WTC11 (cell line): ENCODE results near the gene FBXL12. TPM values are rescaled to one million over a fixed set of nuclear protein-coding genes. Genes with fewer than 3 reads are reported as not detected.
A peak's percentile ranks its signal among the peaks of the same experiment; 100 is the strongest.

Experiments
- ATF1 ChIP-seq: sonication (generic); formaldehyde crosslinking; IDR thresholded peaks from 2 replicates; pipeline ENCODE4 v1.8.1; 2023; ENCODE audit warnings: mild to moderate bottlenecking, moderate library complexity, missing genetic modification reagents
- CREM ChIP-seq: sonication (generic); formaldehyde crosslinking; IDR thresholded peaks from 2 replicates; pipeline ENCODE4 v1.8.1; 2022; ENCODE audit warnings: mild to moderate bottlenecking, missing genetic modification reagents, moderate library complexity
- ESRRA ChIP-seq: sonication (generic); formaldehyde crosslinking; IDR thresholded peaks from 2 replicates; pipeline ENCODE4 v1.8.1; 2022; ENCODE audit warnings: mild to moderate bottlenecking, missing genetic modification reagents, borderline replicate concordance
- GRHL2 ChIP-seq: fragments of 250-450 bp; sonication (Bioruptor Pico); IDR thresholded peaks from 2 replicates; pipeline ENCODE4 v1.8.0; 2022; ENCODE audit warnings: mild to moderate bottlenecking, moderate library complexity; ENCODE audit not compliant: insufficient replicate concordance, severe bottlenecking
- JUN ChIP-seq: sonication (generic); formaldehyde crosslinking; IDR thresholded peaks from 2 replicates; pipeline ENCODE4 v1.8.0; 2023; ENCODE audit warnings: mild to moderate bottlenecking, missing genetic modification reagents
- MXD4 ChIP-seq: fragments of 250-450 bp; sonication (Bioruptor Pico); IDR thresholded peaks from 2 replicates; pipeline ENCODE4 v1.8.0; 2021; ENCODE audit warnings: mild to moderate bottlenecking, moderate library complexity, borderline replicate concordance
- NR1H2 ChIP-seq: sonication (generic); formaldehyde crosslinking; IDR thresholded peaks from 2 replicates; pipeline ENCODE4 v1.9.0; 2021; ENCODE audit warnings: mild to moderate bottlenecking, moderate library complexity, missing genetic modification reagents
- NR3C1 ChIP-seq: sonication (generic); formaldehyde crosslinking; conservative IDR thresholded peaks from 2 replicates; pipeline ENCODE4 v1.8.1; 2023; ENCODE audit warnings: low read depth, mild to moderate bottlenecking, missing genetic modification reagents
- RELA ChIP-seq: sonication (generic); formaldehyde crosslinking; IDR thresholded peaks from 2 replicates; pipeline ENCODE4 v1.8.1; 2022; ENCODE audit warnings: missing genetic modification reagents, mild to moderate bottlenecking, borderline replicate concordance
- SMAD3 ChIP-seq: sonication (generic); formaldehyde crosslinking; IDR thresholded peaks from 2 replicates; pipeline ENCODE4 v1.8.0; 2022; ENCODE audit warnings: missing genetic modification reagents, mild to moderate bottlenecking, borderline replicate concordance
- SMAD4 ChIP-seq: sonication (generic); formaldehyde crosslinking; IDR thresholded peaks from 2 replicates; pipeline ENCODE4 v1.8.0; 2022; ENCODE audit warnings: mild to moderate bottlenecking, missing genetic modification reagents
- TEAD1 ChIP-seq: sonication (generic); formaldehyde crosslinking; IDR thresholded peaks from 2 replicates; pipeline ENCODE4 v1.8.0; 2022; ENCODE audit warnings: mild to moderate bottlenecking, missing genetic modification reagents
- TEAD4 ChIP-seq: sonication (generic); formaldehyde crosslinking; IDR thresholded peaks from 2 replicates; pipeline ENCODE4 v1.8.0; 2022; ENCODE audit warnings: mild to moderate bottlenecking, missing genetic modification reagents
- TP53 ChIP-seq: sonication (generic); formaldehyde crosslinking; IDR thresholded peaks from 2 replicates; pipeline ENCODE4 v1.8.1; 2023; ENCODE audit warnings: mild to moderate bottlenecking, missing genetic modification reagents
- ZNF138 ChIP-seq: sonication (generic); formaldehyde crosslinking; conservative IDR thresholded peaks from 2 replicates; pipeline ENCODE4 v1.8.1; 2022; ENCODE audit warnings: mild to moderate bottlenecking, moderate library complexity, missing genetic modification reagents
- ZNF396 ChIP-seq: fragments of 250-450 bp; sonication (Bioruptor Pico); IDR thresholded peaks from 2 replicates; pipeline ENCODE4 v1.8.0; 2021; ENCODE audit warnings: mild to moderate bottlenecking, moderate library complexity, borderline replicate concordance
- total RNA-seq: library from RNA; stranded (reverse); gene quantifications from 3 replicates; pipeline ENCODE4 v1.2.3, GENCODE V29; 2021
- TF ChIP-seq, protein P1 (sequence below): sonication (generic); formaldehyde crosslinking; IDR thresholded peaks from 2 replicates; pipeline ENCODE4 v1.8.1; 2023; ENCODE audit warnings: mild to moderate bottlenecking, missing genetic modification reagents
- TF ChIP-seq, protein P2 (sequence below): sonication (generic); formaldehyde crosslinking; IDR thresholded peaks from 2 replicates; pipeline ENCODE4 v1.8.1; 2022; ENCODE audit warnings: low read depth, missing genetic modification reagents, borderline replicate concordance
- TF ChIP-seq, protein P3 (sequence below): sonication (generic); formaldehyde crosslinking; IDR thresholded peaks from 2 replicates; pipeline ENCODE4 v1.8.0; 2022; ENCODE audit warnings: missing genetic modification reagents
- TF ChIP-seq, protein P4 (sequence below): sonication (generic); formaldehyde crosslinking; IDR thresholded peaks from 2 replicates; pipeline ENCODE4 v1.8.1; 2022; ENCODE audit warnings: mild to moderate bottlenecking, missing genetic modification reagents, moderate library complexity, borderline replicate concordance
- TF ChIP-seq, protein P5 (sequence below): fragments of 250-450 bp; sonication (Bioruptor Pico); conservative IDR thresholded peaks from 2 replicates; pipeline ENCODE4 v1.9.0; 2021; ENCODE audit warnings: mild to moderate bottlenecking
- TF ChIP-seq, protein P6 (sequence below): sonication (generic); formaldehyde crosslinking; IDR thresholded peaks from 2 replicates; pipeline ENCODE4 v1.8.1; 2023; ENCODE audit warnings: mild to moderate bottlenecking, missing genetic modification reagents
- TF ChIP-seq, protein P7 (sequence below): sonication (generic); formaldehyde crosslinking; IDR thresholded peaks from 2 replicates; pipeline ENCODE4 v1.8.0; 2022; ENCODE audit warnings: mild to moderate bottlenecking, missing genetic modification reagents
- TF ChIP-seq, protein P8 (sequence below): sonication (generic); formaldehyde crosslinking; IDR thresholded peaks from 2 replicates; pipeline ENCODE4 v1.8.1; 2022; ENCODE audit warnings: mild to moderate bottlenecking, moderate library complexity, missing genetic modification reagents

The FBXL12 gene
- total RNA-seq, 1 experiment from 2014 or later = 37.6 TPM

DNA sequence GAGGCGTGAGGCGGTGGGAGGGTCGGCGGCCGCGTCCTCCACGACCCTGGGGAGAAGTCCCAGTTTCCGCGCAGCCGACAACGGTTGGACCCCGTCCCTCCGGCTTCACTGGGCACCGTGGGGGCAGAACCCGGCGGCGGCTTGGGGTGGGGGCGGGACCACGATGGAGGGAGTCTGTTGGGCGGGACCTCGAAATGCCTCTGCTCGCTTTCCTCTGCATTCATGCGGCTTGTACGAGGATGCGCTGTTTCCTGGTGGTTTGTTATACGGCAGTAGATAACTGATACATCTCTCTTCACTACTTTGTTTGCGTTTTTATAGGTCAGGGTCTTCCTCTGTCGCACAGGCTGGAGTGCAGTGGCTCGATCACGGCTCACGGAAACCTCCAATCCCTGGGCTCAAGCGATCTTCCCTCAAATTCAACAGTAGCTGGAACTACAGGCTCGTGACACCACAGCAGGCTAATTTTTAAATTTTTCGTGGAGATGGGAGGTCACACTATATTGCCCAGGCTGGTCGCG lies 25.7 kb downstream of the FBXL12 start (continued):
- TF ChIP-seq CREM (CRISPR knock-in tag) (0 out of 2 replicates have a peak, but pooled peaks have one; percentile 1), GRHL2 (CRISPR knock-in tag) (no peak), ATF1 (CRISPR knock-in tag) (no peak), NR3C1 (0 out of 2 replicates have a peak, but pooled peaks have one; percentile 9), ZNF138 (CRISPR knock-in tag) (no peak), TEAD4 (CRISPR knock-in tag) (no peak), JUN (CRISPR knock-in tag) (0 out of 2 replicates have a peak, but pooled peaks have one; percentile 29), SMAD3 (CRISPR knock-in tag) (0 out of 2 replicates have a peak, but pooled peaks have one; percentile 11), SMAD4 (CRISPR knock-in tag) (no peak), TP53 (CRISPR knock-in tag) (0 out of 2 replicates have a peak, but pooled peaks have one; percentile 28), ESRRA (no peak; the same call in 1 of the 2 replicates), MXD4 (CRISPR knock-in tag) (no peak), NR1H2 (CRISPR knock-in tag) (no peak), TEAD1 (CRISPR knock-in tag) (0 out of 2 replicates have a peak, but pooled peaks have one; percentile 1), ZNF396 (CRISPR knock-in tag) (no peak), RELA (CRISPR knock-in tag) (0 out of 2 replicates have a peak, but pooled peaks have one; percentile 10)
- TF ChIP-seq, protein P1, sequence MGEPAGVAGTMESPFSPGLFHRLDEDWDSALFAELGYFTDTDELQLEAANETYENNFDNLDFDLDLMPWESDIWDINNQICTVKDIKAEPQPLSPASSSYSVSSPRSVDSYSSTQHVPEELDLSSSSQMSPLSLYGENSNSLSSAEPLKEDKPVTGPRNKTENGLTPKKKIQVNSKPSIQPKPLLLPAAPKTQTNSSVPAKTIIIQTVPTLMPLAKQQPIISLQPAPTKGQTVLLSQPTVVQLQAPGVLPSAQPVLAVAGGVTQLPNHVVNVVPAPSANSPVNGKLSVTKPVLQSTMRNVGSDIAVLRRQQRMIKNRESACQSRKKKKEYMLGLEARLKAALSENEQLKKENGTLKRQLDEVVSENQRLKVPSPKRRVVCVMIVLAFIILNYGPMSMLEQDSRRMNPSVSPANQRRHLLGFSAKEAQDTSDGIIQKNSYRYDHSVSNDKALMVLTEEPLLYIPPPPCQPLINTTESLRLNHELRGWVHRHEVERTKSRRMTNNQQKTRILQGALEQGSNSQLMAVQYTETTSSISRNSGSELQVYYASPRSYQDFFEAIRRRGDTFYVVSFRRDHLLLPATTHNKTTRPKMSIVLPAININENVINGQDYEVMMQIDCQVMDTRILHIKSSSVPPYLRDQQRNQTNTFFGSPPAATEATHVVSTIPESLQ (CRISPR knock-in tag) = no peak
- TF ChIP-seq, protein P2, sequence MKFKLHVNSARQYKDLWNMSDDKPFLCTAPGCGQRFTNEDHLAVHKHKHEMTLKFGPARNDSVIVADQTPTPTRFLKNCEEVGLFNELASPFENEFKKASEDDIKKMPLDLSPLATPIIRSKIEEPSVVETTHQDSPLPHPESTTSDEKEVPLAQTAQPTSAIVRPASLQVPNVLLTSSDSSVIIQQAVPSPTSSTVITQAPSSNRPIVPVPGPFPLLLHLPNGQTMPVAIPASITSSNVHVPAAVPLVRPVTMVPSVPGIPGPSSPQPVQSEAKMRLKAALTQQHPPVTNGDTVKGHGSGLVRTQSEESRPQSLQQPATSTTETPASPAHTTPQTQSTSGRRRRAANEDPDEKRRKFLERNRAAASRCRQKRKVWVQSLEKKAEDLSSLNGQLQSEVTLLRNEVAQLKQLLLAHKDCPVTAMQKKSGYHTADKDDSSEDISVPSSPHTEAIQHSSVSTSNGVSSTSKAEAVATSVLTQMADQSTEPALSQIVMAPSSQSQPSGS = no peak
- TF ChIP-seq, protein P3, sequence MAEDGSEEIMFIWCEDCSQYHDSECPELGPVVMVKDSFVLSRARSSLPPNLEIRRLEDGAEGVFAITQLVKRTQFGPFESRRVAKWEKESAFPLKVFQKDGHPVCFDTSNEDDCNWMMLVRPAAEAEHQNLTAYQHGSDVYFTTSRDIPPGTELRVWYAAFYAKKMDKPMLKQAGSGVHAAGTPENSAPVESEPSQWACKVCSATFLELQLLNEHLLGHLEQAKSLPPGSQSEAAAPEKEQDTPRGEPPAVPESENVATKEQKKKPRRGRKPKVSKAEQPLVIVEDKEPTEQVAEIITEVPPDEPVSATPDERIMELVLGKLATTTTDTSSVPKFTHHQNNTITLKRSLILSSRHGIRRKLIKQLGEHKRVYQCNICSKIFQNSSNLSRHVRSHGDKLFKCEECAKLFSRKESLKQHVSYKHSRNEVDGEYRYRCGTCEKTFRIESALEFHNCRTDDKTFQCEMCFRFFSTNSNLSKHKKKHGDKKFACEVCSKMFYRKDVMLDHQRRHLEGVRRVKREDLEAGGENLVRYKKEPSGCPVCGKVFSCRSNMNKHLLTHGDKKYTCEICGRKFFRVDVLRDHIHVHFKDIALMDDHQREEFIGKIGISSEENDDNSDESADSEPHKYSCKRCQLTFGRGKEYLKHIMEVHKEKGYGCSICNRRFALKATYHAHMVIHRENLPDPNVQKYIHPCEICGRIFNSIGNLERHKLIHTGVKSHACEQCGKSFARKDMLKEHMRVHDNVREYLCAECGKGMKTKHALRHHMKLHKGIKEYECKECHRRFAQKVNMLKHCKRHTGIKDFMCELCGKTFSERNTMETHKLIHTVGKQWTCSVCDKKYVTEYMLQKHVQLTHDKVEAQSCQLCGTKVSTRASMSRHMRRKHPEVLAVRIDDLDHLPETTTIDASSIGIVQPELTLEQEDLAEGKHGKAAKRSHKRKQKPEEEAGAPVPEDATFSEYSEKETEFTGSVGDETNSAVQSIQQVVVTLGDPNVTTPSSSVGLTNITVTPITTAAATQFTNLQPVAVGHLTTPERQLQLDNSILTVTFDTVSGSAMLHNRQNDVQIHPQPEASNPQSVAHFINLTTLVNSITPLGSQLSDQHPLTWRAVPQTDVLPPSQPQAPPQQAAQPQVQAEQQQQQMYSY (CRISPR knock-in tag) = no peak
- TF ChIP-seq, protein P4, sequence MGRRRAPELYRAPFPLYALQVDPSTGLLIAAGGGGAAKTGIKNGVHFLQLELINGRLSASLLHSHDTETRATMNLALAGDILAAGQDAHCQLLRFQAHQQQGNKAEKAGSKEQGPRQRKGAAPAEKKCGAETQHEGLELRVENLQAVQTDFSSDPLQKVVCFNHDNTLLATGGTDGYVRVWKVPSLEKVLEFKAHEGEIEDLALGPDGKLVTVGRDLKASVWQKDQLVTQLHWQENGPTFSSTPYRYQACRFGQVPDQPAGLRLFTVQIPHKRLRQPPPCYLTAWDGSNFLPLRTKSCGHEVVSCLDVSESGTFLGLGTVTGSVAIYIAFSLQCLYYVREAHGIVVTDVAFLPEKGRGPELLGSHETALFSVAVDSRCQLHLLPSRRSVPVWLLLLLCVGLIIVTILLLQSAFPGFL (CRISPR knock-in tag) = no peak
- TF ChIP-seq, protein P5, sequence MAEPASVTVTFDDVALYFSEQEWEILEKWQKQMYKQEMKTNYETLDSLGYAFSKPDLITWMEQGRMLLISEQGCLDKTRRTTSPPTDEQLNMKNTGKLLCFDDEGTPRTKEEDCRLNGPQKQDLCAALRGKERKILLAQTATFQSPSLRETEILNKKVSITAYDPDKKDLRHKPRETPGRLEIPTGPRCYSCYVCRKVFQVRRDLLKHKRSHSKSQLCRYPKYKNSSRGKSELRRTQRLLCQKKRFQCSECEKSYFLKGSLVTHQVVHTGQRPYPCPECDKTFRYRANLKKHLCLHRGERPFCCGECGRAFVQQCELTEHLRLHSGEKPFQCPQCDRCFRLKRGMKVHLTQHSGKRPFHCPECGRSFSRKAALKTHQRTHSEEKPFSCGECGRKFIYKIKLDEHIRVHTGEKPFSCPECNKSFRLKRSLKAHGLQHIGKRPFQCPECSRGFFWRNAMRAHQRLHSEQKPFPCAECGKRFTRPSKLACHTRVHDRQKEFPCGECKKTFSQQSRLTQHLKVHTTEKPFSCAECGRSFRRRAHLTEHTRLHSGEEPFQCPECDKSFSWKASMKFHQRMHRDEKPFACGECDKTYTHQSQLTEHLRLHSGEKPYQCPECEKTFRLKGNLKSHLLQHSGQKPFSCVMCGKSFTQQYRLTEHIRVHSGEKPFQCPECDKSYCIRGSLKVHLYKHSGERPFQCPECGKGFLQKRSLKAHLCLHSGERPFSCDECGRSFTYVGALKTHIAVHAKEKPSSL = no peak
- TF ChIP-seq, protein P6, sequence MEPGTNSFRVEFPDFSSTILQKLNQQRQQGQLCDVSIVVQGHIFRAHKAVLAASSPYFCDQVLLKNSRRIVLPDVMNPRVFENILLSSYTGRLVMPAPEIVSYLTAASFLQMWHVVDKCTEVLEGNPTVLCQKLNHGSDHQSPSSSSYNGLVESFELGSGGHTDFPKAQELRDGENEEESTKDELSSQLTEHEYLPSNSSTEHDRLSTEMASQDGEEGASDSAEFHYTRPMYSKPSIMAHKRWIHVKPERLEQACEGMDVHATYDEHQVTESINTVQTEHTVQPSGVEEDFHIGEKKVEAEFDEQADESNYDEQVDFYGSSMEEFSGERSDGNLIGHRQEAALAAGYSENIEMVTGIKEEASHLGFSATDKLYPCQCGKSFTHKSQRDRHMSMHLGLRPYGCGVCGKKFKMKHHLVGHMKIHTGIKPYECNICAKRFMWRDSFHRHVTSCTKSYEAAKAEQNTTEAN = 0 out of 2 replicates have a peak, but pooled peaks have one; percentile 24
- TF ChIP-seq, protein P7, sequence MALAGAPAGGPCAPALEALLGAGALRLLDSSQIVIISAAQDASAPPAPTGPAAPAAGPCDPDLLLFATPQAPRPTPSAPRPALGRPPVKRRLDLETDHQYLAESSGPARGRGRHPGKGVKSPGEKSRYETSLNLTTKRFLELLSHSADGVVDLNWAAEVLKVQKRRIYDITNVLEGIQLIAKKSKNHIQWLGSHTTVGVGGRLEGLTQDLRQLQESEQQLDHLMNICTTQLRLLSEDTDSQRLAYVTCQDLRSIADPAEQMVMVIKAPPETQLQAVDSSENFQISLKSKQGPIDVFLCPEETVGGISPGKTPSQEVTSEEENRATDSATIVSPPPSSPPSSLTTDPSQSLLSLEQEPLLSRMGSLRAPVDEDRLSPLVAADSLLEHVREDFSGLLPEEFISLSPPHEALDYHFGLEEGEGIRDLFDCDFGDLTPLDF (CRISPR knock-in tag) = no peak
- TF ChIP-seq, protein P8, sequence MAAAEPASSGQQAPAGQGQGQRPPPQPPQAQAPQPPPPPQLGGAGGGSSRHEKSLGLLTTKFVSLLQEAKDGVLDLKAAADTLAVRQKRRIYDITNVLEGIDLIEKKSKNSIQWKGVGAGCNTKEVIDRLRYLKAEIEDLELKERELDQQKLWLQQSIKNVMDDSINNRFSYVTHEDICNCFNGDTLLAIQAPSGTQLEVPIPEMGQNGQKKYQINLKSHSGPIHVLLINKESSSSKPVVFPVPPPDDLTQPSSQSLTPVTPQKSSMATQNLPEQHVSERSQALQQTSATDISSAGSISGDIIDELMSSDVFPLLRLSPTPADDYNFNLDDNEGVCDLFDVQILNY (CRISPR knock-in tag) = no peak
